T-helper 17 cell (primary cell): ENCODE results near the gene PER2. TPM values are rescaled to one million over a fixed set of nuclear protein-coding genes. Genes with fewer than 3 reads are reported as not detected.

Experiments used
- ATAC-seq: fragments of 150-1000 bp; cut with Tn5 transposase; 2 replicates; pipeline ENCODE4 v1.10.0; 2021; ENCODE audit warnings: mild to moderate bottlenecking, moderate library complexity
- DNase-seq, 3 donors: peaks; one replicate each; pipeline versions ENCODE4 v3.0.0 to v3.0.0-alpha.2; 2020 to 2021
- H3K9me3 ChIP-seq: one replicate; pipeline ENCODE4 v1.7.0; 2013; ENCODE audit warnings: low read length, mild to moderate bottlenecking; ENCODE audit not compliant: control insufficient read depth, poor library complexity, severe bottlenecking
- H3K27ac Mint-ChIP-seq: one replicate; pipeline ENCODE4 v1.8.0; 2022; ENCODE audit warnings: mild to moderate bottlenecking, moderate library complexity, mixed read lengths
- H3K27me3 Mint-ChIP-seq: one replicate; pipeline ENCODE4 v1.8.0; 2022; ENCODE audit warnings: mixed read lengths
- H3K36me3 Mint-ChIP-seq: one replicate; pipeline ENCODE4 v1.8.0; 2022; ENCODE audit warnings: low read depth, mixed read lengths
- H3K4me1 Mint-ChIP-seq: one replicate; pipeline ENCODE4 v1.8.0; 2022; ENCODE audit warnings: mild to moderate bottlenecking, mixed read lengths
- H3K4me3 Mint-ChIP-seq: one replicate; pipeline ENCODE4 v1.8.0; 2022; ENCODE audit warnings: mild to moderate bottlenecking, moderate library complexity, mixed read lengths
- total RNA-seq, 4 donors: library from RNA in 2 of 4; stranded (reverse) in 2 of 4; gene quantifications; one replicate each; pipeline ENCODE4 v1.2.3 and lab custom pipeline; 2022 to 2026

Gene PER2
- total RNA-seq, 2 donors from 2014 or later, result 40.7 to 40.8 TPM

- H3K27ac Mint-ChIP-seq, result peak overlapping the region; percentile 37
- no peak for ATAC-seq
- H3K4me3 Mint-ChIP-seq, result no peak overlapping the region
- peaks cover 9% of the 10 kb centered on the region for H3K36me3 Mint-ChIP-seq
- DNase-seq, result no peak
- H3K9me3 ChIP-seq, result no peaks in the 10 kb centered on the region
- peaks cover 22% of the 10 kb centered on the region for H3K4me1 Mint-ChIP-seq
- peaks cover 11% of the 10 kb centered on the region for H3K27me3 Mint-ChIP-seq
These were observed 61.5 kb downstream of the PER2 start for GRCh38 chr2:238226698-238227586.

- peak overlapping the region; percentile 37 for H3K27ac Mint-ChIP-seq
- peaks cover 6% of the 10 kb centered on the region for H3K27me3 Mint-ChIP-seq
- no peak overlapping the region for H3K4me3 Mint-ChIP-seq
- H3K9me3 ChIP-seq, result no peaks in the 10 kb centered on the region
- no peak for ATAC-seq
- H3K4me1 Mint-ChIP-seq, result peaks cover 17% of the 10 kb centered on the region
- H3K36me3 Mint-ChIP-seq, result peaks cover 9% of the 10 kb centered on the region
- DNase-seq, result no peak
These were observed 62.3 kb downstream of the PER2 start for GRCh38 chr2:238225911-238226697.

- Mint-ChIP-seq H3K4me3 (no peak overlapping the region), H3K36me3 (peaks cover 6% of the 10 kb centered on the region), H3K27ac (no peak overlapping the region), H3K4me1 (peaks cover 11% of the 10 kb centered on the region), H3K27me3 (no peaks in the 10 kb centered on the region)
- ATAC-seq, result no peak
- no peaks in the 10 kb centered on the region for H3K9me3 ChIP-seq
- no peak for DNase-seq
These were observed 63.3 kb downstream of the PER2 start for GRCh38 chr2:238225121-238225520.

GRCh38 chr2:238224356-238225035 lies 63.9 kb downstream of the PER2 start:
- no peaks in the 10 kb centered on the region for H3K27me3 Mint-ChIP-seq
- no peak for ATAC-seq
- no peaks in the 10 kb centered on the region for H3K9me3 ChIP-seq
- no peak overlapping the region for H3K4me3 Mint-ChIP-seq
- H3K4me1 Mint-ChIP-seq, result peaks cover 11% of the 10 kb centered on the region
- peaks cover 6% of the 10 kb centered on the region for H3K36me3 Mint-ChIP-seq
- H3K27ac Mint-ChIP-seq, result no peak overlapping the region
- no peak for DNase-seq

- Mint-ChIP-seq H3K27me3 (peaks cover 19% of the 10 kb centered on the region), H3K4me1 (no peaks in the 10 kb centered on the region), H3K36me3 (no peaks in the 10 kb centered on the region), H3K4me3 (no peak overlapping the region), H3K27ac (no peak overlapping the region)
- no peaks in the 10 kb centered on the region for H3K9me3 ChIP-seq
- peak; percentile 44 for ATAC-seq
- DNase-seq, result no peak
These were observed 67.4 kb downstream of the PER2 start for GRCh38 chr2:238220892-238221521.

GRCh38 chr2:238220274-238220891 lies 68.0 kb downstream of the PER2 start:
- Mint-ChIP-seq H3K36me3 (no peaks in the 10 kb centered on the region), H3K27me3 (peaks cover 24% of the 10 kb centered on the region), H3K27ac (no peak overlapping the region), H3K4me3 (no peak overlapping the region), H3K4me1 (no peaks in the 10 kb centered on the region)
- H3K9me3 ChIP-seq, result no peaks in the 10 kb centered on the region
- DNase-seq (no peak), ATAC-seq (no peak)

- Mint-ChIP-seq H3K36me3 (peaks cover 2% of the 10 kb centered on the region), H3K27ac (no peak overlapping the region), H3K4me1 (no peaks in the 10 kb centered on the region), H3K27me3 (peaks cover 40% of the 10 kb centered on the region), H3K4me3 (no peak overlapping the region)
- ATAC-seq (no peak), DNase-seq (no peak)
- H3K9me3 ChIP-seq, result no peaks in the 10 kb centered on the region
These were observed 71.7 kb downstream of the PER2 start for GRCh38 chr2:238216651-238217184.

GRCh38 chr2:238207006-238207405 lies 81.4 kb downstream of the PER2 start:
- no peak overlapping the region for H3K4me3 Mint-ChIP-seq
- no peak for DNase-seq
- peaks cover under 1% of the 10 kb centered on the region for H3K27me3 Mint-ChIP-seq
- H3K4me1 Mint-ChIP-seq, result peaks cover 6% of the 10 kb centered on the region
- ATAC-seq, result no peak
- H3K27ac Mint-ChIP-seq, result no peak overlapping the region
- peaks cover 2% of the 10 kb centered on the region for H3K36me3 Mint-ChIP-seq
- H3K9me3 ChIP-seq, result no peaks in the 10 kb centered on the region

GRCh38 chr2:238203973-238204683 lies 84.3 kb downstream of the PER2 start:
- Mint-ChIP-seq H3K36me3 (no peaks in the 10 kb centered on the region), H3K27me3 (no peaks in the 10 kb centered on the region), H3K4me3 (peak overlapping the region; percentile 85), H3K27ac (peak overlapping the region; percentile 91), H3K4me1 (peaks cover 17% of the 10 kb centered on the region)
- no peaks in the 10 kb centered on the region for H3K9me3 ChIP-seq
- no peak for ATAC-seq
- no peak for DNase-seq

GRCh38 chr2:238203094-238203972 lies 85.1 kb downstream of the PER2 start, which contains the start of gene ILKAP:
Gene ILKAP, minus strand, starts transcription at chr2:238203695. Its CDS starts 142 bp downstream, at chr2:238203553.
- no peaks in the 10 kb centered on the region for H3K27me3 Mint-ChIP-seq
- DNase-seq, result peak; percentile 91 to 96 (median 91)
- no peaks in the 10 kb centered on the region for H3K9me3 ChIP-seq
- no peaks in the 10 kb centered on the region for H3K36me3 Mint-ChIP-seq
- H3K27ac Mint-ChIP-seq, result peak within 1 kb of the TSS; percentile 91
- ATAC-seq, result peak; percentile 97
- peak within 1 kb of the TSS; percentile 87 for H3K4me3 Mint-ChIP-seq
- H3K4me1 Mint-ChIP-seq, result peaks cover 20% of the 10 kb centered on the region
